ENCODE measurements around the gene METAP2.

METAP2 gene

GRCh38 chr12:95551305-95551704, 77.4 kb downstream of the METAP2 start, which contains the start of gene USP44:
Gene USP44 (minus strand): TSS chr12:95551476. CDS start chr12:95534256, 17,220 bp downstream.
- no peak for TF ChIP-seq CTCF (IDR thresholded peaks at IDR 0.05; ENCODE audit: low read depth, low read length, poor library complexity, severe bottlenecking)
- H4K20me1 ChIP-seq (ENCODE audit: control insufficient read depth, insufficient read depth, low read depth, low read length): no peaks in the 10 kb centered on the region
- peaks cover 11% of the 10 kb centered on the region; the same call in 1 of the 2 replicates for H3K9me3 ChIP-seq (ENCODE audit: control insufficient read depth, insufficient read depth, low read length)
- H3K36me3 ChIP-seq (ENCODE audit: control insufficient read depth, low read length): no peaks in the 10 kb centered on the region
- no peaks in the 10 kb centered on the region for H3K9me2 ChIP-seq (replicated peaks; ENCODE audit: control insufficient read depth, low read length)
- H3K27ac ChIP-seq (ENCODE audit: low read depth, low read length): no peak within 1 kb of the TSS
- H3K79me2 ChIP-seq (ENCODE audit: control insufficient read depth, low read length): no peaks in the 10 kb centered on the region
- no peaks in the 10 kb centered on the region for H3K27me3 ChIP-seq (ENCODE audit: control insufficient read depth, low read length)
- no peak within 1 kb of the TSS for H3K4me3 ChIP-seq (ENCODE audit: low read length)
- H3F3A ChIP-seq (ENCODE audit: control insufficient read depth, insufficient read depth): no peaks in the 10 kb centered on the region
- peaks cover 7% of the 10 kb centered on the region for H3K4me1 ChIP-seq (ENCODE audit: control insufficient read depth, low read length)
- H3K4me2 ChIP-seq (ENCODE audit: low read length): no peak within 1 kb of the TSS

GRCh38 chr12:95551913-95552516, 78.1 kb downstream of the METAP2 start:
- no peak overlapping the region for H3K4me3 ChIP-seq (ENCODE audit: low read length)
- no peak overlapping the region for H3K4me2 ChIP-seq (ENCODE audit: low read length)
- peaks cover 11% of the 10 kb centered on the region; the same call in 1 of the 2 replicates for H3K9me3 ChIP-seq (ENCODE audit: control insufficient read depth, insufficient read depth, low read length)
- H3K27ac ChIP-seq (ENCODE audit: low read depth, low read length): no peak overlapping the region
- no peaks in the 10 kb centered on the region for H3K9me2 ChIP-seq (replicated peaks; ENCODE audit: control insufficient read depth, low read length)
- H3F3A ChIP-seq (ENCODE audit: control insufficient read depth, insufficient read depth): no peaks in the 10 kb centered on the region
- no peaks in the 10 kb centered on the region for H4K20me1 ChIP-seq (ENCODE audit: control insufficient read depth, insufficient read depth, low read depth, low read length)
- TF ChIP-seq EZH2phosphoT487 (IDR thresholded peaks at IDR 0.05; ENCODE audit: borderline replicate concordance, low read length): no peak
- TF ChIP-seq CTCF (IDR thresholded peaks at IDR 0.05; ENCODE audit: low read depth, low read length, poor library complexity, severe bottlenecking): no peak
- H3K4me1 ChIP-seq (ENCODE audit: control insufficient read depth, low read length): peaks cover 7% of the 10 kb centered on the region
- no peaks in the 10 kb centered on the region for H3K36me3 ChIP-seq (ENCODE audit: control insufficient read depth, low read length)
- H3K27me3 ChIP-seq (ENCODE audit: control insufficient read depth, low read length): no peaks in the 10 kb centered on the region
- H3K79me2 ChIP-seq (ENCODE audit: control insufficient read depth, low read length): no peaks in the 10 kb centered on the region

GRCh38 chr12:95553197-95553943, 79.4 kb downstream of the METAP2 start:
- Histone ChIP-seq H3K4me1 (ENCODE audit: control insufficient read depth, low read length) (peaks cover 7% of the 10 kb centered on the region), H3F3A (ENCODE audit: control insufficient read depth, insufficient read depth) (no peaks in the 10 kb centered on the region), H3K27me3 (ENCODE audit: control insufficient read depth, low read length) (no peaks in the 10 kb centered on the region), H3K4me3 (ENCODE audit: low read length) (no peak overlapping the region), H3K9me2 (replicated peaks; ENCODE audit: control insufficient read depth, low read length) (no peaks in the 10 kb centered on the region), H3K36me3 (ENCODE audit: control insufficient read depth, low read length) (no peaks in the 10 kb centered on the region), H3K27ac (ENCODE audit: low read depth, low read length) (no peak overlapping the region), H3K9me3 (ENCODE audit: control insufficient read depth, insufficient read depth, low read length) (peaks cover 8% of the 10 kb centered on the region; the same call in 1 of the 2 replicates), H3K79me2 (ENCODE audit: control insufficient read depth, low read length) (no peaks in the 10 kb centered on the region), H3K4me2 (ENCODE audit: low read length) (no peak overlapping the region), H4K20me1 (ENCODE audit: control insufficient read depth, insufficient read depth, low read depth, low read length) (no peaks in the 10 kb centered on the region)
- no peak for TF ChIP-seq CTCF (IDR thresholded peaks at IDR 0.05; ENCODE audit: low read depth, low read length, poor library complexity, severe bottlenecking)
- no peak for TF ChIP-seq EZH2phosphoT487 (IDR thresholded peaks at IDR 0.05; ENCODE audit: borderline replicate concordance, low read length)

Data from DOHH2 (cell line).